GM12873 (cell line): ENCODE measurements around the gene BIRC2.

Experiments
- CTCF ChIP-seq: IDR thresholded peaks from 2 replicates; pipeline ENCODE4 v1.5.1; 2012; ENCODE audit warnings: low read depth, mild to moderate bottlenecking, moderate library complexity, low read length, control low read depth; ENCODE audit not compliant: insufficient read depth; ENCODE audit errors: missing control alignments

Gene BIRC2

GRCh38 chr11:102410382-102410784 is 63.4 kb downstream of the BIRC2 start:
- no peak for TF ChIP-seq CTCF

- no peak for TF ChIP-seq CTCF
Measured at GRCh38 chr11:102411142-102411541, 64.1 kb downstream of the BIRC2 start.

GRCh38 chr11:102413497-102413896 is 66.5 kb downstream of the BIRC2 start:
- no peak for TF ChIP-seq CTCF

- TF ChIP-seq CTCF, result no peak
Measured at GRCh38 chr11:102414559-102414958, 67.5 kb downstream of the BIRC2 start.

- TF ChIP-seq CTCF, result no peak
Measured at GRCh38 chr11:102415304-102415916, 68.4 kb downstream of the BIRC2 start.

GRCh38 chr11:102416976-102417375 is 70.0 kb downstream of the BIRC2 start:
- TF ChIP-seq CTCF, result no peak

- TF ChIP-seq CTCF, result no peak
Measured at GRCh38 chr11:102419181-102419580, 72.2 kb downstream of the BIRC2 start.
